GM12801 (cell line): ENCODE measurements around the gene RAB44.

Source experiments
- CTCF ChIP-seq: IDR thresholded peaks from one replicate; pipeline ENCODE4 v1.5.1; 2011; ENCODE audit warnings: control low read depth; ENCODE audit not compliant: insufficient read length; ENCODE audit errors: extremely low read depth

Gene RAB44

GRCh38 chr6:36742146-36742545 is 44.5 kb downstream of the RAB44 start:
- no peak for TF ChIP-seq CTCF

- no peak for TF ChIP-seq CTCF
These were observed 45.4 kb downstream of the RAB44 start for GRCh38 chr6:36743032-36743431.

- TF ChIP-seq CTCF = no peak
These were observed 46.1 kb downstream of the RAB44 start for GRCh38 chr6:36743538-36744303.

- TF ChIP-seq CTCF = no peak
These were observed 46.7 kb downstream of the RAB44 start for GRCh38 chr6:36744304-36744673.

GRCh38 chr6:36745283-36745682 is 47.7 kb downstream of the RAB44 start:
- TF ChIP-seq CTCF = no peak

- no peak for TF ChIP-seq CTCF
These were observed 48.2 kb downstream of the RAB44 start for GRCh38 chr6:36745836-36746235.

GRCh38 chr6:36746251-36746650 is 48.6 kb downstream of the RAB44 start:
- no peak for TF ChIP-seq CTCF
